Activated CD8-positive, alpha-beta memory T cell treated with anti-CD3 and anti-CD28 coated beads, Interleukin-2, amount 50 U/mL, for 48 hours (primary cell): ENCODE results near the gene TUBA3D.
"Not testable (repeated sequence)": the region's sequence is repeated elsewhere in the genome, so short reads cannot be mapped to it uniquely, and the experiment has no call there.

Experiments used
- DNase-seq: peaks from one replicate; pipeline ENCODE4 v3.0.0-alpha.2; 2020

Gene TUBA3D

GRCh38 chr2:131484906-131485460 is 9.1 kb downstream of the TUBA3D start:
- DNase-seq, result not testable (repeated sequence)

GRCh38 chr2:131486201-131486902 is 10.4 kb downstream of the TUBA3D start:
- not testable (repeated sequence) for DNase-seq

GRCh38 chr2:131488306-131489205 is 12.6 kb downstream of the TUBA3D start:
- DNase-seq, result no peak

- DNase-seq, result peak; percentile 68
Measured at GRCh38 chr2:131490616-131491468, 14.9 kb downstream of the TUBA3D start.

DNA sequence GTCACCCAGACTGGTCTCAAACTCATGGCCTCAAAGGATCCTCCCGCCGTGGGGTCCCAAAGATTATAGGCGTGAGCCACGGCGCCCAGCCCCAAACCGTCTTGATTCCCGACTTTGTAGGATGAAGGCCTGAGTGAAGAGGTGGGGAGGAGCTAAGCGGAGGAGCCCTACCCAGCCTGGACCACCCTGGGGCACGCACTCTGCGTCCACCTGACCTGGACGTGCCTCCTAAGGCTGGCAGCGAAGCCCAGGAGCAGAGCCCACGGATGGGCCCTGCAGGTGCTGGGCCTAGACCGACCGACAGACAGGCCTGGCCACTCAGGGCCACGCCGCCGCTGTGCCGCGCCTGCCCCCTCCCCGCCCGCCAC is 15.5 kb downstream of the TUBA3D start:
- not testable (repeated sequence) for DNase-seq

DNA sequence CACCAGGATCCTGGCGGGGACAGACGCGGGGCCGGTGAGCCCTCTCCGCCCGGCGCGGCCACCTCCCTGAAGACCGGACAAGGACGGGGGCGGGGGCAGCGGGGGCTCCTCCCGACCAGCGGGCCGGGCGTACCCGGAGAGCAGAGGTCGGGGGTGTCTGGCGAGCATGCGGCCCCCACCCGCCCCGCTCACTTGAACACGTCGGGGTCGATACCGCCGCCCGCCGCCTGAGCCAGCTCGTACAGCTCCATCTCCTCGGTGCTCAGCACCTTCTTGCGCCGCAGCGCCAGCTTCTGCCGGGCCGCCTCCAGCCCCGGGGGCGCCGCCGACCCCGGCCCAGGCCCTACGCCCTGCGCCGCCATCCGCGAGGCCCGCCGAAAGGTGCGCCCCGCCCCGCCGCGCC is 16.1 kb downstream of the TUBA3D start, which contains the start of gene MZT2A:
MZT2A (minus strand) TSS at position 383 of the 403 bp plus-strand sequence; CDS start at position 362, 21 bp downstream.
- not testable (repeated sequence) for DNase-seq

DNA sequence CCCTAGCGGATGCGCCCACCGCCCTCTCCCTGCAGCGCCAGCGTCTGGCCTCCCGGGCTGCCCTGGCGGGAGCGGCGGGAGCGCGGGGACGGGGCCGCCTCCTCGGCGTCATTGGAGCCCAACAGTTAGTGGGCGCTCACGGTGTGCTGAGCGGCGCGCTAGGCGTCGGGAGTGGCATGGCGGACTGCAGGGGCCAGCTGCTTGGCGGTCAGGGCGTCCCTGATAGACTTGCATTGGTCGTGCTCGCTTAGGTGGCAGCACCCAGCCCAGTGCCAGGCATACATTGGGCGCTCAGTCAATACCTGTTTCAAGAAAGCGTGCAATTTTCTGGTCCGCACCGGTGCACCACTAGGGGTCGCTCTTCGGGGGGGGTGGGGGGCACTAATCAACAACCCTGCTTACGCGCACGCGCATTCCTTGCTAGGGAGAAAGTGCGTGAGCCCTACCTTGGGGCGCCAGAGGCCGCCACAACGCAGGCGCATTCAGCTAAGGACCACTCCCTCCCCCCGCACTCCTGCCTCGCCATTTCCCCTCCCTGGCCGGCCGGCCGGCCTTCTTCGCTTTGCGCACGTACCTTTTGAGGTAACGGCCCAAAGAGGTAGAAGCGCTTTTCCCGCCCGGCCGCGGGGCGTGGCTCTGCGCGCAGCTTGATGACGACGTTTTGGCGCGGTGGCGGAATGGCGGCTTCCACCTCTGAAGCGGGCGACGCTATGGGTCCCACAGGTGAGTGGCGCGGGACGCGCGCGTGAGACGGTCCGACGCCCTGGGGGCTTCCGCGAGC is 16.7 kb downstream of the TUBA3D start:
- DNase-seq, result peak; percentile 99

- DNase-seq, result no peak
Measured at GRCh38 chr2:131493199-131493968, 17.5 kb downstream of the TUBA3D start.

DNA sequence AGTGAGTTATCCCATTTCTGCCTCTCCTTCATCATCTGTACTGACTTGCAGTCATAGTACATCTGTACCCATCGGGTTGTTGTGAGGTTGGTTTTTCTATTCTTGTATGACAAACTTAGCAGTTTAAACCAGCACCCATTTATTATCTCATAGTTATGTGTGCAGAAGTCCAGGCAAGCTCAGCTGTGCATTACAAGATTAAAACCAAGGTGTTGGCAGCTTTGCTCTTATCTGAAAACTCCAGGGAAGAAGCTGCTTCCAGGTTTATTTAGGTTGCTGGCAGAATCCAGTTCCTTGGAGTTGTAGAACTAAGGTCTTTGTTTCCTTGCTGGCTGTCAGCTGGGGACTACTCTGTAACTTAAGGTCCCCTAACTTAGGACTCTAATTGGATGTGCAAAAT is 19.6 kb downstream of the TUBA3D start:
- not testable (repeated sequence) for DNase-seq

DNA sequence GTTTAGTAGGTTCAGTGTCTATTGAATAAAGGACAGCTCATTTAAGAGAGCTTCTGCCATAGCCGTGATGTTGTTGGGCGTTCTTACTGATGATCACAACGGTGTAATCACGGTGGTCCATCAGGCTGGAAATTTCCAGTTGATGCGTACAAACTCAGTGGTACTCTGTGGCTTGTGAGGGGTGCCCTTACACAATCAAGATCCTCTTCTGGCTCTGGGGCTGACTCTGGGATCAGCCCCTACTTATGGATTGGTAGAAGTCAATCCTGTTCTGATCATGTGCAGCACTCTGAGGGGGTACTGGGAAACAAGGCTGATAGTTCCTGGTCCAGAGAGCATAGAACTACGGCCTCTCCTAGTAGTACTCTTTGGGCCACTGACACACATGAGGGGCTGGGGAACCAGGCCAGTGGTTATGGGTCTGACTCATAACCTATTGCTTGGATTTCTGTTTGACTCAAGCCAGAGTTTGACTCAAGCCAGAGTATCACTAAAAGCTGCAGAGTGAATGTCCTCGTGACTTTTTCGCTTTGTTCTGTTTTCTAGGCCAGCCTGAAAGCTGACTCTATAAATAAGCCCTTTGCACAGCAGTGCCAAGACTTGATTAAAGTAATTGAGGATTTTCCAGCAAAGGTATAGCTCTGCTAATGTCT is 22.5 kb downstream of the TUBA3D start:
- DNase-seq, result not testable (repeated sequence)

- DNase-seq, result not testable (repeated sequence)
Measured at GRCh38 chr2:131503587-131503986, 27.7 kb downstream of the TUBA3D start.

DNA sequence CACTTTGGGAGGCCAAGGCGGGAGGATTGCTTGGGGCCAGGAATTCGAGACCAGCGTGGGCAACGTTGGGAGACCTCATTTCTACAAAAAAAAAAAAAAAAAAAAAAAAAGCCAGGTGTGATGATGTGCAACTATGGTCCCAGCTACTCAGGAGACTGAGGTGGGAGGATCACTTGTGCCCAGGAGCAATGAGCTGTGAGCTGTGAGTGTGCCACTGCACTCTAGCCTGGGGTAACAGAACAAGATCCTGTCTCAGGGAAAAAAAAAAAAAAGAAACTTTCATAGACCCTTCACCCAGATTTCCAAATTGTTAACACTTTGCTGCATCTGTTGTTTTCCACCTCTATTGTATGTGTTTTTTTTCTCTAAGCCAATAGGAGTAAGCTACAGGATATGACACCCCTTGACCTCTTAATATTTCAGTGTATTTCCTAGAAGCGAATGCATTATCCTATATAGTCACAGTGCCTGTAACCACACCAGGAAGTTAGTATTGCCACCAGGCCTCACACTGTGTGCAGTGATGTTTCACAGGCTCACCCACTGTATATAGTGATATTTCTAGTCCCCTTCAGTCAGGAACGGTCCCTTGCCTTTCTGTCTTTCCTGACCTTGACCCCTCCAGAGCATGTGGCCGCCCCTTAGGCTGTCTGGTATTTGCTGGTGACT is 28.3 kb downstream of the TUBA3D start:
- not testable (repeated sequence) for DNase-seq

DNA sequence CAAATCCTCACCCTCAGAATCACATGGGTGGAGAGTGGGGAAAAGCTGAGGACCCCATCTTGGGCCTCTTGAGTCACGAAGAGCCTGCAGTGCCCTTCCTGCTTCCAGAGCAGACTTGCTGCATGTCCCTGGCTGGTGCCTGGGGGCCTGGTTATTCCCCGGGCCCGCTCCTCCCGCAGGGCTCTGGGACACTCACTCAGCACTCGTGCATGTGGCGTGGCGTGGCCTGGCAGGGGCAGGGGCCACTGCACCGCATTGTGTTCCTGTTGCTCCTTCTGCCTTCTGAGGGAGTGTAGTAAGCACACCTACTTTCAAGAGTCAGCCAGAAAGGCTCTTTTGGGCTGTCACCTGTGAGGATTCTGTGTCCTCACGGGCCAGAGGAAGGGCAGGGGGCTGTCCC is 33.7 kb downstream of the TUBA3D start:
- no peak for DNase-seq

DNA sequence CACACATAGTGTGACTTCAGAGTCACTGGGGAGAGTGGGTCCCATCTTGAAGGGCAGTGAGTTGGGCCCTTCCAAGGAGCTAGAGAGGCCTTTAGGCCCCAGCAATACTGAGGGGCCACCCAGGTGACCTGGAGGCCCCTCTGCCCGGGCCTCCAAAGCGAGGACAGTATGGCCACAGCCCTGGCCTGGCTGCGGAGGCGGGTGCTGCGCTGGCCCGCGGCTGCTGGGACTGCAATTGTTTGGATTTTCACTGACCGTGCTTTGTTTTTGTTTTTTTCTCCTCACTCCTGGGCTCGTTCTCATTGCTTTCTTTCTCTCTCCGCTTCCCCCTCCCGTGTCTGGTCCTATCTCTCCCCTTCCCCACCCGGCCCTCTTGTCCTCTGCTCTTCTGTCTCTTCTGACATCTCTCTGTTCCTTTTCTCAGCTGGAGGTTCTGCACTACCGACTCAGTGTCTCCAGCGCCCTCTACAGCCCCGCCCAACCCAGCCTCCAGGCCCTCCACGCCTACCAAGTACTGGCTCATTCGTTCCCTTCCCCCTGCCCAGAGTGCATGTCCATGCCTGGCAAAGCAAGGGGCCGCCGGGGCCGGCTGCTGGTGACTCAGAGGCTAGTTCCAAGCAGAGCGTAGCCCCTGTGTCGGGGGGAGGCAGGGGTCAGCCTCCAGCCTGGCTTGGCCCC is 35.5 kb downstream of the TUBA3D start:
- not testable (repeated sequence) for DNase-seq

DNA sequence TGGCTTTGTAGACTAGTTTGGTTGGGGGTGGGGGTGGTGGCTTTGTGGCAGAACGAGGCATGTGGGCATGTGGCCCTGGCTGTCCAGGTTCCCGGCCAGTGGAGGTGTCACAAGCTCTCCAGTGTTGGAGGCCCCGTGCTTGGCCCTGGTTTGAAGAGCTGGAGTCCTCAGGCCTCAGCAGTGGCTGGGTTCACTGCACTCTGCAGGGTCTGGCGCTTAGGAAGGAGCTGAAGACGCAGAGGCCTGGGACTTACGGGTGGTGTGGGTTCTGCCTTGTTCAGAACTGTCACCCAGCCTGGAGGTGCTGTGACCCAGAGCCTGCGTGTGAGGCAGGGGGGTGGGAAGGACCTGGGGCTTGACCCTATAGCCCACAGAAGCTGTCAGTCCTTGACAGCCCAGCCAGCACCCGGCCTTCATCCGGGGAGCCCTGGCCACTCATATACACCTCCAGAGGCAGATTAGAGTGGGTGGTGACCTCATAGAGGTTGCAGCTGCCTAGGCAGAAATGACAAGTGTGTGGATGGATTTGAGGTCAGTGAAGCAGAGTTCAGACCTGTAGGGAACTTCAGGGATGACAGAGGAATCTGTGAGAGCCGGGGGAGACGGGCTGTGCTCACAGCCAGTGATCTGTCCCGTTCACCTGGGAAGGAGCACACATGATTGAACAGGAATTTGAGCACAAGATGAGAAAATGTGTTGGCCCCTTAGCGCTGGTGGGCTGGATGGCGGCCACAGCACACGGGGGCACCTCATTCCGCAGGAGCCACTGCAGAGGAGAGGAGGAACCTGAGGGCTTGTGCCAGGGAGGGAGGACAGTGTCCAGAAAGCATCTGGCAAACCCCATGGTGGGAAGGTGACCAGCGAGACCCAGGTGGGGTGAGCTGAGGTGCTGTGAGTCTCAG is 36.3 kb downstream of the TUBA3D start:
- not testable (repeated sequence) for DNase-seq

- DNase-seq, result not testable (repeated sequence)
Measured at GRCh38 chr2:131514408-131515166, 38.7 kb downstream of the TUBA3D start.

GRCh38 chr2:131515235-131515634 is 39.3 kb downstream of the TUBA3D start:
- DNase-seq, result not testable (repeated sequence)
